Ishikawa (cell line): ENCODE data around the gene MAP3K15.

Experiments
- CEBPB ChIP-seq: IDR thresholded peaks from 2 replicates; pipeline ENCODE4 v1.6.1; 2012
- CREB1 ChIP-seq: IDR thresholded peaks from 2 replicates; pipeline ENCODE4 v1.6.1; 2012; ENCODE audit warnings: low read depth
- EGR1 ChIP-seq: IDR thresholded peaks from 2 replicates; pipeline ENCODE4 v1.6.1; 2012
- EP300 ChIP-seq: IDR thresholded peaks from 2 replicates; pipeline ENCODE4 v1.6.1; 2012; ENCODE audit warnings: borderline replicate concordance
- FOXM1 ChIP-seq: IDR thresholded peaks from 2 replicates; pipeline ENCODE4 v1.6.1; 2012; ENCODE audit warnings: low read depth, borderline replicate concordance
- NFIC ChIP-seq: IDR thresholded peaks from 2 replicates; pipeline ENCODE4 v1.6.1; 2012
- RAD21 ChIP-seq: IDR thresholded peaks from 2 replicates; pipeline ENCODE4 v1.6.1; 2012; ENCODE audit warnings: low read depth
- REST ChIP-seq: IDR thresholded peaks from 2 replicates; pipeline ENCODE4 v1.6.1; 2012; ENCODE audit warnings: low read depth, mild to moderate bottlenecking
- TAF1 ChIP-seq: IDR thresholded peaks from 2 replicates; pipeline ENCODE4 v1.6.1; 2012; ENCODE audit warnings: low read depth, mild to moderate bottlenecking
- TCF12 ChIP-seq: IDR thresholded peaks from 2 replicates; pipeline ENCODE4 v1.6.1; 2012; ENCODE audit warnings: low read depth
- TEAD4 ChIP-seq: IDR thresholded peaks from 2 replicates; pipeline ENCODE4 v1.6.1; 2012
- USF1 ChIP-seq: IDR thresholded peaks from 2 replicates; pipeline ENCODE4 v1.6.1; 2012
- YY1 ChIP-seq: IDR thresholded peaks from 2 replicates; pipeline ENCODE4 v1.6.1; 2012; ENCODE audit warnings: low read depth
- ZBTB7A ChIP-seq: IDR thresholded peaks from 2 replicates; pipeline ENCODE4 v1.6.1; 2012; ENCODE audit warnings: low read depth
- TF ChIP-seq, protein P1 (sequence below): IDR thresholded peaks from 2 replicates; pipeline ENCODE4 v1.6.1; 2012

Gene MAP3K15

GRCh38 chrX:19541931-19542330 is 26.6 kb upstream of the MAP3K15 start:
- TF ChIP-seq, protein P1, sequence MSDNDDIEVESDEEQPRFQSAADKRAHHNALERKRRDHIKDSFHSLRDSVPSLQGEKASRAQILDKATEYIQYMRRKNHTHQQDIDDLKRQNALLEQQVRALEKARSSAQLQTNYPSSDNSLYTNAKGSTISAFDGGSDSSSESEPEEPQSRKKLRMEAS, result no peak
- no peak for TF ChIP-seq RAD21

DNA sequence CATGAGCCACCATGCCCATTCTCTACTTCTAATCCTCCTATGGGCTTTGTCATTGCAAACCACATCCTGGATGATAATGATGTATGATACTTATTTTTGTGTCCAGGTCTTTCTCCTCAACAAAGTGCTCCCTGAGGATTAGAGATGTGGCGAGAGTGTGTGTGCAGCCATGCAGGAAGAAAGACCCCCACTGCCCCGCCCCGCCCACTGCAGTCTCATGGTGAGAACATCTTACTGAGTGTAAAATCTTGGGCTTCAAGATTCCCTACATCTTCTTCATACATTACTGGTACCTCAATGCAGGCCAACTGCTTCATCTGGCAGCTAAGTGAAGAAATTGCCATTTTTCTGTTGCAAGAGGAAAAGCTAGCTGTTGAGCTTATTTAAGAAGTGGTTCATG is 25.9 kb upstream of the MAP3K15 start:
- no peak for TF ChIP-seq EGR1
- no peak for TF ChIP-seq TCF12
- TF ChIP-seq REST, result no peak
- TF ChIP-seq, protein P1, result no peak
- no peak for TF ChIP-seq YY1
- no peak for TF ChIP-seq CEBPB
- TF ChIP-seq NFIC, result no peak
- no peak for TF ChIP-seq TEAD4
- TF ChIP-seq TAF1, result no peak
- no peak for TF ChIP-seq EP300
- TF ChIP-seq CREB1, result no peak
- no peak for TF ChIP-seq ZBTB7A
- TF ChIP-seq USF1, result no peak

GRCh38 chrX:19540076-19540475 is 24.8 kb upstream of the MAP3K15 start:
- TF ChIP-seq TAF1 (no peak), REST (no peak), EP300 (no peak), EGR1 (no peak), CEBPB (no peak), YY1 (no peak), NFIC (no peak), FOXM1 (no peak), RAD21 (no peak), TEAD4 (no peak), ZBTB7A (no peak), USF1 (no peak), CREB1 (no peak)
- TF ChIP-seq, protein P1, result no peak

DNA sequence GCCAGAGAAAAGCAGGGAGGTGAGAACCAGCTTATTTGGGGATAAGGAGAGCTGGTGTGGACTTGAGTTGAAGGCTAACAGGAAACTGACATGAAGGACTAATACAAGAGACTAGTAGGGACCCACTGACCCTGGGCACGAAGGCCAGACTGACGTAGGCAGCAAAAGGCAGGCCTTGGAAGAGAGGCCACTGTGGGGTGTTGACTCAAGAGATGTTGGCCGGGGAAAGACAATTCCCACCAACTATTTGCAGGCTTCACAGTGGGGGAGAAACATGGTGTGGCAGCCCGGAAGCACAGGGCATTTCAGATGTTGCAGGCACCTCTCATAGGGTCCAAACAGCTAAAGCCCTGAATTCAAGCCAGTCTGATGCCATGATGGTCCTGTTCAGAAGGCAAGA is 24.4 kb upstream of the MAP3K15 start:
- TF ChIP-seq CREB1, result no peak
- TF ChIP-seq CEBPB, result no peak
- no peak for TF ChIP-seq TAF1
- no peak for TF ChIP-seq USF1
- TF ChIP-seq TEAD4, result no peak
- TF ChIP-seq, protein P1, result no peak
- TF ChIP-seq EP300, result no peak
- no peak for TF ChIP-seq REST
- no peak for TF ChIP-seq RAD21
- no peak for TF ChIP-seq ZBTB7A
- no peak for TF ChIP-seq FOXM1
- TF ChIP-seq YY1, result no peak
- TF ChIP-seq NFIC, result no peak
- no peak for TF ChIP-seq EGR1
